Measurements from ENCODE around the gene WBP1L.

DNA sequence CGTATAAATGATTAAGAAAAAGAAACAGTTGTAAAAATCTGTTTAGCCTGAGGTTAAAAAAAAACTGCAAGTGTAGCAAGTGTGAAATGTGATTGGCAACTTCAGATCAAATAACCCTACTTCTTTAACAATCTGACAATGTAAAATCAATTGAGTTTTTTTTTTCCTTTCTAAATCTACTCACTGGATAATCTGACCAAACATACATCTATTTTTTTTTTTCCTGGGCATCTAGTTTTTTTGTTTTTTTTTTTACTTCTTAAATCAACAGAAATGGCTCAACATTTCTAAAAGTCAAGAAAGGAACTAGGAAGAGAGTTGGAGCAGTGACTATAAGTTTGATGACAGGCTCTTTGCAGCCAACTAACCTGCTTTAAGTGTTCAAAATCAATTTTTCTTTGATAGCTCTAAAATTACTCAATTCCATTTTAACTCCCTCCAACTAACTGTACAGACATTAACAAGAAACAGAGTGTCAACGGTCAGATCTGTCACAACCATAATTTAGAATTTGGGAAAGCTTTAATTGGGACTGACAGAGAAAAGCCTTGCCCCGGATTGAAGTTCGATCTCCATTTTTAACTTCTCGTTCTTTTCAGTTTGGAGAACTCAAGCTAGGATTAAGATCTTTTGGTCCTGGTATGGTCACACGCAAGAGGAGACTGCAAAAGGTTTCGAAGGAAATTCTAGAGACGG lies 30.8 kb upstream of the WBP1L start:
- TF ChIP-seq POLR2A (IDR thresholded peaks at IDR 0.05), result no peak
- TF ChIP-seq, protein P1, sequence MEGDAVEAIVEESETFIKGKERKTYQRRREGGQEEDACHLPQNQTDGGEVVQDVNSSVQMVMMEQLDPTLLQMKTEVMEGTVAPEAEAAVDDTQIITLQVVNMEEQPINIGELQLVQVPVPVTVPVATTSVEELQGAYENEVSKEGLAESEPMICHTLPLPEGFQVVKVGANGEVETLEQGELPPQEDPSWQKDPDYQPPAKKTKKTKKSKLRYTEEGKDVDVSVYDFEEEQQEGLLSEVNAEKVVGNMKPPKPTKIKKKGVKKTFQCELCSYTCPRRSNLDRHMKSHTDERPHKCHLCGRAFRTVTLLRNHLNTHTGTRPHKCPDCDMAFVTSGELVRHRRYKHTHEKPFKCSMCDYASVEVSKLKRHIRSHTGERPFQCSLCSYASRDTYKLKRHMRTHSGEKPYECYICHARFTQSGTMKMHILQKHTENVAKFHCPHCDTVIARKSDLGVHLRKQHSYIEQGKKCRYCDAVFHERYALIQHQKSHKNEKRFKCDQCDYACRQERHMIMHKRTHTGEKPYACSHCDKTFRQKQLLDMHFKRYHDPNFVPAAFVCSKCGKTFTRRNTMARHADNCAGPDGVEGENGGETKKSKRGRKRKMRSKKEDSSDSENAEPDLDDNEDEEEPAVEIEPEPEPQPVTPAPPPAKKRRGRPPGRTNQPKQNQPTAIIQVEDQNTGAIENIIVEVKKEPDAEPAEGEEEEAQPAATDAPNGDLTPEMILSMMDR (IDR thresholded peaks at IDR 0.05), result no peak
- no peak for TF ChIP-seq POLR2AphosphoS5 (IDR thresholded peaks at IDR 0.05)
